Left ventricle myocardium inferior (tissue), 1 donor: Measurements from ENCODE around the gene SSBP4. TPM values are rescaled to one million over a fixed set of nuclear protein-coding genes. Genes with fewer than 3 reads are reported as not detected.

Source experiments
- DNase-seq: peaks from one replicate; pipeline ENCODE4 v3.0.0-alpha.2; 2020
- H3K27ac ChIP-seq: fragments of 200-600 bp; replicated peaks from 2 replicates; pipeline ENCODE4 v1.8.0; 2021
- H3K27me3 ChIP-seq: fragments of 200-600 bp; 2 replicates; pipeline ENCODE4 v1.8.0; 2021; ENCODE audit warnings: low read depth
- H3K36me3 ChIP-seq: fragments of 200-600 bp; 2 replicates; pipeline ENCODE4 v1.8.0; 2021
- H3K4me1 ChIP-seq: fragments of 200-600 bp; 2 replicates; pipeline ENCODE4 v1.8.0; 2021
- H3K4me3 ChIP-seq: fragments of 200-600 bp; 2 replicates; pipeline ENCODE4 v1.8.0; 2021; ENCODE audit warnings: mild to moderate bottlenecking, moderate library complexity
- H3K9me3 ChIP-seq: fragments of 200-600 bp; replicated peaks from 2 replicates; pipeline ENCODE4 v1.8.0; 2021
- intact Hi-C: fragments of 100-400 bp; cut with micrococcal nuclease; formaldehyde crosslinking; loops from one replicate; pipeline ENCODE4 v1.11.0; 2022
- total RNA-seq: library from RNA; stranded (reverse); fragmentation: NEBNext Ultra II Directional; extraction: Animal tissue kit (Norgen Biotek cat#: 25700); gene quantifications from one replicate; pipeline ENCODE4 v1.2.1, GENCODE V29; 2021
- TF ChIP-seq, protein P1 (sequence below): fragments of 200-600 bp; IDR thresholded peaks from 2 replicates; pipeline ENCODE4 v1.8.0; 2021; ENCODE audit warnings: antibody characterized with exemption, mild to moderate bottlenecking, borderline replicate concordance
- donor health status: DM: no; HTN: yes; CAD: no; lungs with severe emphysema.

Gene SSBP4
- total RNA-seq, 1 donor from 2014 or later, result 30.8 TPM

DNA sequence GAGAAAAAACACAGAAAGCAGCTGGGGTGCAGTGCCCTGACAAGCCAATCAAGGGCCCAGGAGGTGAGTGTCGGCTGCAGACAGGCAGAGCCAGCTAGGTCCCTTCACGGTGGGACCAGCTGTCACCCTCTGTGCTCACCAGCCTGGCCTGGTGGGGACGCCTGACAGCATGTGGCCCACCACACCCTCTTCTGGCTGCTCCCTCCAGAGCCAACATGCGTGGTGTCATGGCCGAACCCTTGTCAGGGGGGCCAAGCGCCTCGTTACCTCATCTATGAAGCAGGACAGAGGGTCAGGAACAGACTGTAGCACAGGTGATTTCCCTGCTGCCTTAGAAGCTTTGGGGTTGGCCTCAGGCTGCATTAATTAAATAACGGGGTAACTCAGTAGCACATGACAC, 58.8 kb downstream of the SSBP4 start:
- Histone ChIP-seq H3K9me3 (no peaks in the 10 kb centered on the region), H3K27me3 (no peaks in the 10 kb centered on the region), H3K36me3 (no peaks in the 10 kb centered on the region), H3K4me3 (no peak overlapping the region), H3K4me1 (peaks cover 90% of the 10 kb centered on the region), H3K27ac (peak overlapping the region; percentile 86)
- TF ChIP-seq, protein P1, sequence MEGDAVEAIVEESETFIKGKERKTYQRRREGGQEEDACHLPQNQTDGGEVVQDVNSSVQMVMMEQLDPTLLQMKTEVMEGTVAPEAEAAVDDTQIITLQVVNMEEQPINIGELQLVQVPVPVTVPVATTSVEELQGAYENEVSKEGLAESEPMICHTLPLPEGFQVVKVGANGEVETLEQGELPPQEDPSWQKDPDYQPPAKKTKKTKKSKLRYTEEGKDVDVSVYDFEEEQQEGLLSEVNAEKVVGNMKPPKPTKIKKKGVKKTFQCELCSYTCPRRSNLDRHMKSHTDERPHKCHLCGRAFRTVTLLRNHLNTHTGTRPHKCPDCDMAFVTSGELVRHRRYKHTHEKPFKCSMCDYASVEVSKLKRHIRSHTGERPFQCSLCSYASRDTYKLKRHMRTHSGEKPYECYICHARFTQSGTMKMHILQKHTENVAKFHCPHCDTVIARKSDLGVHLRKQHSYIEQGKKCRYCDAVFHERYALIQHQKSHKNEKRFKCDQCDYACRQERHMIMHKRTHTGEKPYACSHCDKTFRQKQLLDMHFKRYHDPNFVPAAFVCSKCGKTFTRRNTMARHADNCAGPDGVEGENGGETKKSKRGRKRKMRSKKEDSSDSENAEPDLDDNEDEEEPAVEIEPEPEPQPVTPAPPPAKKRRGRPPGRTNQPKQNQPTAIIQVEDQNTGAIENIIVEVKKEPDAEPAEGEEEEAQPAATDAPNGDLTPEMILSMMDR, result no peak
- intact Hi-C loops, result no loop called here
- no peak for DNase-seq

- intact Hi-C loops, result no loop called here
- H3K4me3 ChIP-seq, result no peak overlapping the region
- H3K9me3 ChIP-seq, result no peaks in the 10 kb centered on the region
- DNase-seq, result peak; percentile 82
- H3K27ac ChIP-seq, result peak overlapping the region; percentile 86
- TF ChIP-seq, protein P1, result no peak
- H3K27me3 ChIP-seq, result no peaks in the 10 kb centered on the region
- peaks cover 90% of the 10 kb centered on the region for H3K4me1 ChIP-seq
- H3K36me3 ChIP-seq, result no peaks in the 10 kb centered on the region
These were observed 59.5 kb downstream of the SSBP4 start for GRCh38 chr19:18478545-18479311.

- Histone ChIP-seq H3K27ac (peak overlapping the region; percentile 86), H3K9me3 (no peaks in the 10 kb centered on the region), H3K4me1 (peaks cover 82% of the 10 kb centered on the region), H3K36me3 (no peaks in the 10 kb centered on the region), H3K27me3 (no peaks in the 10 kb centered on the region), H3K4me3 (peak overlapping the region; percentile 19)
- TF ChIP-seq, protein P1, result no peak
- intact Hi-C loops, result no loop called here
- peak; percentile 70 for DNase-seq
These were observed 61.0 kb downstream of the SSBP4 start for GRCh38 chr19:18480006-18480691.

GRCh38 chr19:18481505-18482222, 62.5 kb downstream of the SSBP4 start:
- no peak overlapping the region for H3K4me3 ChIP-seq
- DNase-seq, result no peak
- peak overlapping the region; percentile 86 for H3K27ac ChIP-seq
- no peaks in the 10 kb centered on the region for H3K36me3 ChIP-seq
- peaks cover 82% of the 10 kb centered on the region for H3K4me1 ChIP-seq
- no peaks in the 10 kb centered on the region for H3K9me3 ChIP-seq
- TF ChIP-seq, protein P1, result no peak
- intact Hi-C loops, result no loop called here
- no peaks in the 10 kb centered on the region for H3K27me3 ChIP-seq

GRCh38 chr19:18483119-18483890, 64.1 kb downstream of the SSBP4 start:
- Histone ChIP-seq H3K9me3 (no peaks in the 10 kb centered on the region), H3K27me3 (no peaks in the 10 kb centered on the region), H3K4me1 (peaks cover 83% of the 10 kb centered on the region), H3K36me3 (no peaks in the 10 kb centered on the region), H3K4me3 (no peak overlapping the region), H3K27ac (no peak overlapping the region)
- intact Hi-C loops, result no loop called here
- no peak for DNase-seq
- TF ChIP-seq, protein P1, result no peak
